Measurements from ENCODE around the gene PRIM1.
"Not testable (repeated sequence)": the region's sequence is repeated elsewhere in the genome, so short reads cannot be mapped to it uniquely, and the experiment has no call there.

Gene PRIM1

DNA sequence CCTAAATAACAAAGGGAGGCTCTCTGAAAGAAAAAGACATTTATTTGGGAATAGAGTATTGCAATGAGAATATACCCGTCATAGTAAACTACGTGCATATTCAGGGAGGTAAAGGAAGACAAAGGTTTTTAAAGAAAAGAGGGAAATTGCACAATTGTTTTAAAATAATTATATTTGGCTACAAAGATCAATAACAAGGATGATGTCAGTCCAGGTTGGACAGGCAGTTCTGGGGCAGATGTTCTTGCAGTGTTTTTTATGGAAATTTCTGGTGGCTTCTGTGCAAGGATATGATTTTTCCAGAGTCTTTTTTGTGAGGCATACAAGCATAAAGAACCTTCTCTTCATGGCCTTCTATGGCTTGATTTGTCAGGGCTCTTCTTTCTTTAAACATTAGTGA is 40.6 kb upstream of the PRIM1 start:
- no peak overlapping the region for H3K4me2 ChIP-seq (ENCODE audit: low read length)
- H3K4me3 ChIP-seq (ENCODE audit: low read length): no peak overlapping the region
- H3K79me2 ChIP-seq (ENCODE audit: low read length): no peaks in the 10 kb centered on the region
- TF ChIP-seq, protein P1, sequence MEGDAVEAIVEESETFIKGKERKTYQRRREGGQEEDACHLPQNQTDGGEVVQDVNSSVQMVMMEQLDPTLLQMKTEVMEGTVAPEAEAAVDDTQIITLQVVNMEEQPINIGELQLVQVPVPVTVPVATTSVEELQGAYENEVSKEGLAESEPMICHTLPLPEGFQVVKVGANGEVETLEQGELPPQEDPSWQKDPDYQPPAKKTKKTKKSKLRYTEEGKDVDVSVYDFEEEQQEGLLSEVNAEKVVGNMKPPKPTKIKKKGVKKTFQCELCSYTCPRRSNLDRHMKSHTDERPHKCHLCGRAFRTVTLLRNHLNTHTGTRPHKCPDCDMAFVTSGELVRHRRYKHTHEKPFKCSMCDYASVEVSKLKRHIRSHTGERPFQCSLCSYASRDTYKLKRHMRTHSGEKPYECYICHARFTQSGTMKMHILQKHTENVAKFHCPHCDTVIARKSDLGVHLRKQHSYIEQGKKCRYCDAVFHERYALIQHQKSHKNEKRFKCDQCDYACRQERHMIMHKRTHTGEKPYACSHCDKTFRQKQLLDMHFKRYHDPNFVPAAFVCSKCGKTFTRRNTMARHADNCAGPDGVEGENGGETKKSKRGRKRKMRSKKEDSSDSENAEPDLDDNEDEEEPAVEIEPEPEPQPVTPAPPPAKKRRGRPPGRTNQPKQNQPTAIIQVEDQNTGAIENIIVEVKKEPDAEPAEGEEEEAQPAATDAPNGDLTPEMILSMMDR (IDR thresholded peaks at IDR 0.05; ENCODE audit: low read depth, low read length): no peak
- no peak for TF ChIP-seq EZH2phosphoT487 (IDR thresholded peaks at IDR 0.05; ENCODE audit: low read depth)
- H3K4me1 ChIP-seq (ENCODE audit: low read length): no peaks in the 10 kb centered on the region
- H3K9ac ChIP-seq (ENCODE audit: low read length): no peak overlapping the region
- H3K27ac ChIP-seq (ENCODE audit: low read length): no peak overlapping the region
- no peaks in the 10 kb centered on the region for H3K27me3 ChIP-seq (ENCODE audit: low read depth, low read length)
- H4K20me1 ChIP-seq (ENCODE audit: insufficient read depth, low read length): no peaks in the 10 kb centered on the region
- no peak overlapping the region for H2AFZ ChIP-seq (ENCODE audit: low read depth, low read length)
- no peaks in the 10 kb centered on the region for H3K36me3 ChIP-seq (replicated peaks; ENCODE audit: low read depth, low read length)
- no peaks in the 10 kb centered on the region for H3K9me3 ChIP-seq (ENCODE audit: insufficient read depth, low read length)

DNA sequence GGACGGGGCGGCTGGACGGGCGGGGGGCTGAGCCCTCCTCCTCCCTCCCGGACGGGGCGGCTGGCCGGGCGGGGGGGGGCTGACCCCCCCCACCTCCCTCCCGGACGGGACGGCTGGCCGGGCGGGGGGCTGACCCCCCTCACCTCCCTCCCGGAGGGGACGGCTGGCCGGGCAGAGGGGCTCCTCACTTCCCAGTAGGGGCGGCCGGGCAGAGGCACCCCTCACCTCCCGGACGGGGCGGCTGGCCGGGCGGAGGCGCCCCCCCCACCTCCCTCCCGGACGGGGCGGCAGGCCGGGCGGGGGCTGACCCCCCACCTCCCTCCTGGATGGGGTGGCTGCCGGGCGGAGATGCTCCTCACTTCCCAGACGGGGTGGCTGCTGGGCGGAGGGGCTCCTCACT is 37.3 kb upstream of the PRIM1 start:
- not testable (repeated sequence) for H4K20me1 ChIP-seq (ENCODE audit: insufficient read depth, low read length); H3K27me3 ChIP-seq (ENCODE audit: low read depth, low read length); H3K9ac ChIP-seq (ENCODE audit: low read length); H3K36me3 ChIP-seq (replicated peaks; ENCODE audit: low read depth, low read length); H3K27ac ChIP-seq (ENCODE audit: low read length); H3K4me2 ChIP-seq (ENCODE audit: low read length); H3K9me3 ChIP-seq (ENCODE audit: insufficient read depth, low read length); H3K79me2 ChIP-seq (ENCODE audit: low read length); H3K4me3 ChIP-seq (ENCODE audit: low read length); H3K4me1 ChIP-seq (ENCODE audit: low read length); H2AFZ ChIP-seq (ENCODE audit: low read depth, low read length)

DNA sequence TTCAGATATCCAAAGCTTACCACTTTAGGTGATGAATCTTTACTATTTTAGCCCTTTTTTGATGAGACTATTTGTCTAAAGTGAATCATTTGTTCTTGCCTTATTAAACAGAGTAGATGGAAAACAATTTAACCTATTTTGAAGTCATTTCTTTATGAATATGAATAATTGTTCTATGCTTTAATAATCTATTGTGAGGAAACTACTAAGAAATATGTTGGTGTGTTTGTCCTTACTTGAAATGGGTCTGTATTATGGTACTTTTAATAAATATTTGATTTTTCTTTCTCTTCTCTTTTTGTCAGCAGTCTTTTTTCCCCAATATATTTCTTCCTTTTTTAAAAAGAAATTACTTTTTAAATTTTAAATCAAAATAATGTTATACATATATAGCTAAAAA is 35.4 kb upstream of the PRIM1 start:
- H3K9me3 ChIP-seq (ENCODE audit: insufficient read depth, low read length): no peaks in the 10 kb centered on the region
- no peaks in the 10 kb centered on the region for H3K27me3 ChIP-seq (ENCODE audit: low read depth, low read length)
- H3K9ac ChIP-seq (ENCODE audit: low read length): no peak overlapping the region
- no peaks in the 10 kb centered on the region for H3K4me1 ChIP-seq (ENCODE audit: low read length)
- H4K20me1 ChIP-seq (ENCODE audit: insufficient read depth, low read length): no peaks in the 10 kb centered on the region
- no peaks in the 10 kb centered on the region for H3K36me3 ChIP-seq (replicated peaks; ENCODE audit: low read depth, low read length)
- H3K79me2 ChIP-seq (ENCODE audit: low read length): no peaks in the 10 kb centered on the region
- TF ChIP-seq, protein P1 (IDR thresholded peaks at IDR 0.05; ENCODE audit: low read depth, low read length): no peak
- TF ChIP-seq EZH2phosphoT487 (IDR thresholded peaks at IDR 0.05; ENCODE audit: low read depth): no peak
- H3K4me3 ChIP-seq (ENCODE audit: low read length): no peak overlapping the region
- H3K27ac ChIP-seq (ENCODE audit: low read length): no peak overlapping the region
- no peak overlapping the region for H2AFZ ChIP-seq (ENCODE audit: low read depth, low read length)
- no peak overlapping the region for H3K4me2 ChIP-seq (ENCODE audit: low read length)

DNA sequence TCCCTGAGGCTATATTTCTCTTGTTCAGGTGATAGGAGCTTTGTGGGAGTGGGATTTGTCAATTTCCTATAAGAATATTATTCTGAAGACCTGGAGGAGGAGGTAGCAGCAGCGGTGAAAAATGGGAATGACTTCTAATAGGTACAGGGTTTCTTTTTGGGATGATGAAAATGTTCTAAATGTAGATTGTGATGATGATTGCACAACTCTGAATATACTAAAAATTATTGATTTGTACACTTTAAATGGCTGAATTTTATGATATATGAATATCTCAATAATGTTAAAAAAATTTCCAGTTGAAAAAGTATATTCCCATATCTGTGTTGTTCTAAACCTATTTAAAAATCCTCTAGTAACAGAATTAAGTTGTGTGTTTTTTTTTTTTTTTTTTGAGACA is 33.8 kb upstream of the PRIM1 start:
- TF ChIP-seq EZH2phosphoT487 (IDR thresholded peaks at IDR 0.05; ENCODE audit: low read depth): no peak
- TF ChIP-seq, protein P1 (IDR thresholded peaks at IDR 0.05; ENCODE audit: low read depth, low read length): no peak
- Histone ChIP-seq H3K36me3 (replicated peaks; ENCODE audit: low read depth, low read length) (no peaks in the 10 kb centered on the region), H2AFZ (ENCODE audit: low read depth, low read length) (no peak overlapping the region), H3K4me2 (ENCODE audit: low read length) (no peak overlapping the region), H3K9me3 (ENCODE audit: insufficient read depth, low read length) (no peaks in the 10 kb centered on the region), H3K4me1 (ENCODE audit: low read length) (no peaks in the 10 kb centered on the region), H3K4me3 (ENCODE audit: low read length) (no peak overlapping the region), H3K9ac (ENCODE audit: low read length) (no peak overlapping the region), H3K27ac (ENCODE audit: low read length) (no peak overlapping the region), H4K20me1 (ENCODE audit: insufficient read depth, low read length) (no peaks in the 10 kb centered on the region), H3K79me2 (ENCODE audit: low read length) (no peaks in the 10 kb centered on the region), H3K27me3 (ENCODE audit: low read depth, low read length) (no peaks in the 10 kb centered on the region)
